Measurements from ENCODE around the gene DOCK7.

The DOCK7 gene

DNA sequence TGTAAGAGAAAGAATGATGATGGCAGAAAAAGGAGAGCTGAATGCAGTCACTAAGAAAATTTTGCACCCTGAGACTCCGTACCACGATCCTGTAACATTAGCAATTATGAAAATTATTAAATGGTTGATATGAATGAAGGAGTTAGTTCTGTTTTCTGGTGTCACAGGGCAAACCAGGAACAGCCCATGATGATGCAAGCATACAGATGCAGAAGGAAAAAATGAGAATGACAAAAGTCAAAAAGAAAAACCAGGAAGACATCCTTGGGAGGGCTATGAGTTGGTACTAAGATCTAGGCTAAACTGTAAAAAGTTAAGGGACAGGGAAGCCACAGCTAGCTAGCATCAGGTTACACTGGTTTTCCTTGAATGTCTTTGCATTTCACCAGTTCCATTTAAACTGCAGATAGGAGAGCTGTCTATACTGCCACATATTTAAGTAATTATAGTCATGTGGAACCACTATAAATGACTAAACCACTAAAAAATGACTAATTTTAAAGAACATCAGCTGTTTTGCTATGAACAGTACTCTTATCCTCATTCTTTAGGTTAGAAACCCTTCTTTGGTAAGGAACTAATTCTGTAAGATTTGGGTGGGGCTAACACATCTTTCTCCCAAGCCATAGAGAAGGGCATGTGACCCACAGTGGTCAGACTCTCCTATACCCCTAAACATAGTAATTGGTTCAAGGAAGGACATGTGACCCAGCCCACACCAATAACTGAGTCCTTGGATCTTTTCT is 11.4 kb downstream of the DOCK7 start:
- no peaks in the 10 kb centered on the region for H3K9me3 ChIP-seq (ENCODE audit: insufficient read depth, low read length)
- no peaks in the 10 kb centered on the region for H3K27me3 ChIP-seq (ENCODE audit: low read length)
- no peak overlapping the region for H3K27ac ChIP-seq (ENCODE audit: low read depth, low read length)
- no peak overlapping the region for H3K4me3 ChIP-seq (ENCODE audit: insufficient read depth, low read length, poor library complexity, severe bottlenecking)
- no peak for TF ChIP-seq EZH2phosphoT487 (conservative IDR thresholded peaks at IDR 0.05; ENCODE audit: low read length)
- no peak for TF ChIP-seq CTCF (IDR thresholded peaks at IDR 0.05; ENCODE audit: insufficient read depth, low read length, poor library complexity, severe bottlenecking)
- H3K36me3 ChIP-seq (ENCODE audit: low read length), result no peaks in the 10 kb centered on the region
- no peaks in the 10 kb centered on the region for H3K79me2 ChIP-seq (ENCODE audit: insufficient read depth, low read length)
- H4K20me1 ChIP-seq (ENCODE audit: low read depth, low read length), result no peaks in the 10 kb centered on the region
- H3K9ac ChIP-seq (ENCODE audit: low read length), result no peak overlapping the region
- H3F3A ChIP-seq (ENCODE audit: insufficient read depth), result no peaks in the 10 kb centered on the region
- no peak overlapping the region for H2AFZ ChIP-seq (ENCODE audit: low read depth, low read length, severe bottlenecking)
- H3K9me2 ChIP-seq (replicated peaks; ENCODE audit: insufficient read depth, low read length), result no peaks in the 10 kb centered on the region
- no peak overlapping the region for H3K4me2 ChIP-seq (ENCODE audit: low read depth, low read length, poor library complexity, severe bottlenecking)

DNA sequence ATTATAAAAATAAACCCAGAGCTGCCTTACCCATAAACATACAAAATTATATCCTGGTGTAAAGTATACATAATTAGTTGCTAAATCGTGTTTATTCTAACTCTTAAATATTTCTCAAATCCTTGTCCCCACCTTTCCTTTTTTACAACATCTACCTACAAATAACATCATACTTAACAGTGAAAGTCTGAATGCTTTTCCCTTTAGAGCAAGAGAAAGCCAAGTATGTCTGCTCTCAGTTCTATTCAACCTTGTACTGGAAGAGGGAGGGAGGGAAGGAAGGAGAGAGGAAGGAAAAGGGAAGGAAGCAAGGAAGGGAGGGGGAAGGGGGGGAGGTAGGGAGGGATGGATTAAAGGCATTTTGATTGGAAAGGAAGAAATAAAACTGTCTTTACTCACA is 14.6 kb downstream of the DOCK7 start:
- Histone ChIP-seq H3K4me3 (ENCODE audit: insufficient read depth, low read length, poor library complexity, severe bottlenecking) (no peak overlapping the region), H3F3A (ENCODE audit: insufficient read depth) (no peaks in the 10 kb centered on the region), H4K20me1 (ENCODE audit: low read depth, low read length) (no peaks in the 10 kb centered on the region), H3K9ac (ENCODE audit: low read length) (no peak overlapping the region), H3K4me2 (ENCODE audit: low read depth, low read length, poor library complexity, severe bottlenecking) (no peak overlapping the region), H3K79me2 (ENCODE audit: insufficient read depth, low read length) (no peaks in the 10 kb centered on the region), H3K27ac (ENCODE audit: low read depth, low read length) (no peak overlapping the region), H3K36me3 (ENCODE audit: low read length) (no peaks in the 10 kb centered on the region), H3K9me2 (replicated peaks; ENCODE audit: insufficient read depth, low read length) (no peaks in the 10 kb centered on the region), H3K9me3 (ENCODE audit: insufficient read depth, low read length) (no peaks in the 10 kb centered on the region), H2AFZ (ENCODE audit: low read depth, low read length, severe bottlenecking) (no peak overlapping the region), H3K27me3 (ENCODE audit: low read length) (no peaks in the 10 kb centered on the region)
- TF ChIP-seq CTCF (IDR thresholded peaks at IDR 0.05; ENCODE audit: insufficient read depth, low read length, poor library complexity, severe bottlenecking) (no peak), EZH2phosphoT487 (conservative IDR thresholded peaks at IDR 0.05; ENCODE audit: low read length) (no peak)

DNA sequence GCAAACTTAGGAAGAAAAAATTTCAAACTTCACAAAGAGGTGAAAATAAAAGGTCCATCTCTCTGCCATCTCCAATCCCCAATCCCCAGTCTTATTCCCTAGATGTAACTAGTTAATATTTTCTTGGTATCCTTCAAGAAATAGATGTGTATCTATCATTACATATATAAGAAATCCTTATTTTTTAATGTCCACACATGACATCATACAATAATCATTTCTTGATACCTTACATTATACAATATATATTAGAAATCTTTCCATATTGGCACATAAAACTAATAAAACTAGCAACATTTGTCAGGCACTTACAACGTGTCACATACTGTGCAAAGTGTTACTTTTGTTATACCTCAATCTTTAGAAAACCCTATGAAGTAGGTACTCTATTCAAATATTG is 16.2 kb downstream of the DOCK7 start:
- Histone ChIP-seq H4K20me1 (ENCODE audit: low read depth, low read length) (no peaks in the 10 kb centered on the region), H3K36me3 (ENCODE audit: low read length) (no peaks in the 10 kb centered on the region), H3K9me2 (replicated peaks; ENCODE audit: insufficient read depth, low read length) (no peaks in the 10 kb centered on the region), H3K27ac (ENCODE audit: low read depth, low read length) (no peak overlapping the region), H3K9me3 (ENCODE audit: insufficient read depth, low read length) (no peaks in the 10 kb centered on the region), H3K27me3 (ENCODE audit: low read length) (no peaks in the 10 kb centered on the region), H2AFZ (ENCODE audit: low read depth, low read length, severe bottlenecking) (no peak overlapping the region), H3F3A (ENCODE audit: insufficient read depth) (no peaks in the 10 kb centered on the region), H3K79me2 (ENCODE audit: insufficient read depth, low read length) (no peaks in the 10 kb centered on the region), H3K4me3 (ENCODE audit: insufficient read depth, low read length, poor library complexity, severe bottlenecking) (no peak overlapping the region), H3K9ac (ENCODE audit: low read length) (no peak overlapping the region), H3K4me2 (ENCODE audit: low read depth, low read length, poor library complexity, severe bottlenecking) (no peak overlapping the region)
- no peak for TF ChIP-seq EZH2phosphoT487 (conservative IDR thresholded peaks at IDR 0.05; ENCODE audit: low read length)
- no peak for TF ChIP-seq CTCF (IDR thresholded peaks at IDR 0.05; ENCODE audit: insufficient read depth, low read length, poor library complexity, severe bottlenecking)

Measured in SU-DHL-6 (cell line).